ENCODE data around the gene FNTB.
A peak's percentile ranks its signal among the peaks of the same experiment; 100 is the strongest.

FNTB gene

GRCh38 chr14:65102441-65103149 is 115.9 kb downstream of the FNTB start, which contains the start of gene MAX:
Gene MAX, minus strand, starts transcription at chr14:65102517. Its CDS starts 178 bp downstream, at chr14:65102339.
- no peak for TF ChIP-seq CTCF (IDR thresholded peaks at IDR 0.05; ENCODE audit: low read length, missing control alignments)
- H3K4me3 ChIP-seq (replicated peaks; ENCODE audit: low read depth, low read length) = peak within 1 kb of the TSS; percentile 87
- DNase-seq (ENCODE audit: low read depth) = peak; percentile 99

- H3K4me3 ChIP-seq (replicated peaks; ENCODE audit: low read depth, low read length) = peak overlapping the region; percentile 82
- peak; percentile 26 for DNase-seq (ENCODE audit: low read depth)
- TF ChIP-seq CTCF (IDR thresholded peaks at IDR 0.05; ENCODE audit: low read length, missing control alignments) = peak; percentile 4
Measured at GRCh38 chr14:65103150-65103760, 116.6 kb downstream of the FNTB start.

- TF ChIP-seq CTCF (IDR thresholded peaks at IDR 0.05; ENCODE audit: low read length, missing control alignments) = no peak
- DNase-seq (ENCODE audit: low read depth) = no peak
- no peak overlapping the region for H3K4me3 ChIP-seq (replicated peaks; ENCODE audit: low read depth, low read length)
Measured at GRCh38 chr14:65104791-65105190, 118.1 kb downstream of the FNTB start.

- H3K4me3 ChIP-seq (replicated peaks; ENCODE audit: low read depth, low read length) = no peak overlapping the region
- TF ChIP-seq CTCF (IDR thresholded peaks at IDR 0.05; ENCODE audit: low read length, missing control alignments) = no peak
- DNase-seq (ENCODE audit: low read depth) = no peak
Measured at GRCh38 chr14:65106316-65106715, 119.6 kb downstream of the FNTB start.

- H3K4me3 ChIP-seq (replicated peaks; ENCODE audit: low read depth, low read length) = no peak overlapping the region
- TF ChIP-seq CTCF (IDR thresholded peaks at IDR 0.05; ENCODE audit: low read length, missing control alignments) = no peak
- no peak for DNase-seq (ENCODE audit: low read depth)
Measured at GRCh38 chr14:65106736-65107135, 120.0 kb downstream of the FNTB start.

- H3K4me3 ChIP-seq (replicated peaks; ENCODE audit: low read depth, low read length) = no peak overlapping the region
- TF ChIP-seq CTCF (IDR thresholded peaks at IDR 0.05; ENCODE audit: low read length, missing control alignments) = no peak
- no peak for DNase-seq (ENCODE audit: low read depth)
Measured at GRCh38 chr14:65107200-65107599, 120.5 kb downstream of the FNTB start.
